H1 (cell line): ENCODE data around the gene SLC9A3. TPM values are rescaled to one million over a fixed set of nuclear protein-coding genes. Genes with fewer than 3 reads are reported as not detected.

Experiments
- JUN ChIP-seq: IDR thresholded peaks from 2 replicates; pipeline ENCODE4 v1.6.1; 2011; ENCODE audit warnings: low read depth, mild to moderate bottlenecking, improper control_type of control experiment, low read length
- polyA plus RNA-seq, 7 experiments: library from polyadenylated mRNA; depleted of rRNA in 3 of 7; stranded (reverse) in 5 of 7; unstranded in 2 of 7; fragments of >200 nt in 5 of 7; fragments of 200-250 nt in 2 of 7; gene quantifications; 1 replicate in 5 of 7; 2 replicates in 1 of 7; 4 replicates in 1 of 7; pipeline versions ENCODE4 v1.2.1 to v1.2.3, GENCODE V29; 2011 to 2013; ENCODE audit warnings: missing spikeins in 2 of 7, mixed read lengths in 2 of 7
- total RNA-seq: library from RNA; stranded (reverse); fragmentation: NEBNext Ultra II Directional; extraction: Animal tissue kit (Norgen Biotek cat#: 25700); gene quantifications from 2 replicates; pipeline ENCODE4 v1.2.1, GENCODE V29; 2021

The SLC9A3 gene
- total and polyA plus RNA-seq, 2 of the 8 experiments (the other 6 are each of a cell fraction or from before 2014, with no cell fraction given): 0.95 to 1.0 TPM

DNA sequence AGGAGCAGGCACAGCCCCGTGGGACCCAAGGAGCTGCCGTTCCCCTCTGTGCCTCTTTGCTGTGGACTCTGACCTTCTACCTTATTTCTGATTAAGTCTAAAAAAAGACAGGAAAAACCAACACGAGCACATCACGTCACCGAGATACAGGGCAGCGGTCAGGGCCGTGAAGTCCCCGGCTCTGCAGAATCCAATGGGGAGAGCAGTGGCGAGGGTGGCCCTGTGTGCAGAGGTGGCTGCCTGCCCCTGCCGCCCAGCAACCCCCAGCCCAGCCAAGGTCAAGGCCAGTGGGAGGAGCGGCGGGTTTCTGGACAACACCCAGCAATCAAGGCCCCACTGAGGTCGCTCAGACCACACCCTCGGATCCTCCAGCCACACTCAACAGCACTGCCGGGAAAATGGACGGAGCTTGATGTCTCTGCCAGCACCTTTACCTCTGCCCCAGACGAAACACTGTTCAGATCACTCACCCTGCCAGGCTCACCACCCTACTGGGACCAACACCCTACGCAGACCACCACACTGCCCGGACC is 32.7 kb upstream of the SLC9A3 start (continued):
- TF ChIP-seq JUN: no peak
